SK-N-SH (cell line): ENCODE measurements around the gene GRK5. TPM values are rescaled to one million over a fixed set of nuclear protein-coding genes. Genes with fewer than 3 reads are reported as not detected.

ENCODE experiments used
- CTCF ChIA-PET: fragments of 300-600, 350-600 bp; formaldehyde crosslinking; extraction: SDS; loops from one replicate; lab custom pipeline; 2021; lab: Yijun Ruan, JAX
- POLR2A ChIA-PET: fragments of 350-600 bp; sonication (Branson Sonifier 250); formaldehyde crosslinking; extraction: SDS; loops from one replicate; lab custom pipeline; 2020; ENCODE audit warnings: antibody characterized with exemption, inconsistent platforms; lab: Yijun Ruan, JAX
- DNase-seq: peaks from one replicate; pipeline ENCODE4 v3.0.0; 2012
- H2AFZ ChIP-seq: fragments of 200-600 bp; sonication (generic); 2 replicates; pipeline ENCODE4 v1.8.1; 2016; ENCODE audit warnings: antibody characterized with exemption, mild to moderate bottlenecking, low read depth
- H3F3A ChIP-seq: fragments of 200-600 bp; sonication (generic); replicated peaks from 2 replicates; pipeline ENCODE3; 2016; ENCODE audit warnings: antibody characterized with exemption, mild to moderate bottlenecking; ENCODE audit not compliant: insufficient read depth
- H3K27ac ChIP-seq, 2 experiments: fragments of 200-500 bp in 1 of 2; fragments of 200-600 bp in 1 of 2; sonication (Bioruptor generic) in 1 of 2; sonication (generic), shearing (Covaris generic) in 1 of 2; 2 replicates each; pipeline versions ENCODE4 v1.5.1 to v1.6.1; 2014 to 2016; ENCODE audit warnings: low read depth in 2 of 2, inconsistent platforms in 1 of 2, low read length in 1 of 2, mild to moderate bottlenecking in 1 of 2, mixed read lengths in 1 of 2
- H3K27me3 ChIP-seq: fragments of 200-600 bp; sonication (generic), shearing (Covaris generic); 2 replicates; pipeline ENCODE4 v1.6.1; 2016; ENCODE audit warnings: mixed run types; ENCODE audit not compliant: insufficient read depth
- H3K36me3 ChIP-seq, 2 experiments: fragments of 200-500 bp in 1 of 2; fragments of 200-600 bp in 1 of 2; sonication (Bioruptor generic) in 1 of 2; sonication (generic) in 1 of 2; replicated peaks in 1 of 2; 2 replicates each; pipeline versions ENCODE3 to v1.5.1; 2014 to 2016; ENCODE audit warnings: low read length in 1 of 2, mild to moderate bottlenecking in 1 of 2; ENCODE audit not compliant: insufficient read depth in 2 of 2, control insufficient read depth in 1 of 2
- H3K4me1 ChIP-seq, 2 experiments: fragments of 200-500 bp in 1 of 2; fragments of 200-600 bp in 1 of 2; sonication (Bioruptor generic) in 1 of 2; sonication (generic), shearing (Covaris generic) in 1 of 2; 2 replicates each; pipeline versions ENCODE4 v1.5.1 to v1.6.1; 2014 to 2016; ENCODE audit warnings: low read depth in 1 of 2, low read length in 1 of 2, mixed run types in 1 of 2; ENCODE audit not compliant: insufficient read depth in 2 of 2, control insufficient read depth in 1 of 2
- H3K4me2 ChIP-seq: fragments of 200-600 bp; sonication (generic), shearing (Covaris generic); 2 replicates; pipeline ENCODE4 v1.6.1; 2017; ENCODE audit warnings: mixed run types
- H3K4me3 ChIP-seq, 2 experiments: fragments of 200-500 bp in 1 of 2; fragments of 200-600 bp in 1 of 2; sonication (Bioruptor generic) in 1 of 2; sonication (generic), shearing (Covaris generic) in 1 of 2; 2 replicates each; pipeline versions ENCODE4 v1.5.1 to v1.8.1; 2014 to 2016; ENCODE audit warnings: low read depth in 2 of 2, inconsistent platforms in 1 of 2, low read length in 1 of 2, mild to moderate bottlenecking in 1 of 2, mixed read lengths in 1 of 2, moderate library complexity in 1 of 2
- H3K79me2 ChIP-seq: fragments of 200-600 bp; sonication (generic); 2 replicates; pipeline ENCODE4 v1.8.1; 2017; ENCODE audit warnings: mild to moderate bottlenecking; ENCODE audit not compliant: insufficient read depth
- H3K9ac ChIP-seq: fragments of 200-600 bp; sonication (generic); 2 replicates; pipeline ENCODE4 v1.6.1; 2017; ENCODE audit warnings: mixed run types
- H3K9me2 ChIP-seq: fragments of 200-600 bp; sonication (generic); 2 replicates; pipeline ENCODE4 v1.6.1; 2017; ENCODE audit warnings: mixed run types
- H3K9me3 ChIP-seq: fragments of 200-600 bp; sonication (generic); 2 replicates; pipeline ENCODE4 v1.6.1; 2017; ENCODE audit warnings: mixed run types, mild to moderate bottlenecking, moderate library complexity
- H4K20me1 ChIP-seq: fragments of 200-600 bp; sonication (generic); 2 replicates; pipeline ENCODE4 v1.6.1; 2017; ENCODE audit warnings: mild to moderate bottlenecking, mixed run types; ENCODE audit not compliant: insufficient read depth
- CHD2 ChIP-seq: fragments of 150-350 bp; IDR thresholded peaks from 2 replicates; pipeline ENCODE4 v1.6.1; 2018; ENCODE audit warnings: low read length; ENCODE audit not compliant: partially characterized antibody
- CTCF ChIP-seq: fragments of 200-600 bp; sonication (generic); IDR thresholded peaks from 2 replicates; pipeline ENCODE4 v1.6.1; 2017; ENCODE audit warnings: antibody characterized with exemption, mild to moderate bottlenecking, moderate library complexity
- ELF1 ChIP-seq: IDR thresholded peaks from 2 replicates; pipeline ENCODE4 v1.4.0; 2012
- EP300 ChIP-seq, 2 experiments: IDR thresholded peaks; 2 replicates each; pipeline versions ENCODE4 v1.4.0 to v1.6.1; 2012; ENCODE audit warnings: borderline replicate concordance in 1 of 2, low read depth in 1 of 2, low read length in 1 of 2
- EZH2phosphoT487 ChIP-seq: fragments of 200-600 bp; sonication (generic); IDR thresholded peaks from 2 replicates; pipeline ENCODE4 v1.6.1; 2017; ENCODE audit warnings: low read depth, mixed run types, mild to moderate bottlenecking, antibody characterized with exemption, moderate library complexity, borderline replicate concordance
- FOSL2 ChIP-seq: IDR thresholded peaks from 2 replicates; pipeline ENCODE4 v1.4.0; 2012; ENCODE audit warnings: low read depth, mild to moderate bottlenecking, moderate library complexity, borderline replicate concordance
- FOXJ3 ChIP-seq: sonication (generic); formaldehyde crosslinking; IDR thresholded peaks from 2 replicates; pipeline ENCODE4 v1.5.1; 2020; ENCODE audit warnings: mild to moderate bottlenecking, missing genetic modification reagents
- FOXM1 ChIP-seq: IDR thresholded peaks from 2 replicates; pipeline ENCODE4 v1.4.0; 2012; ENCODE audit warnings: low read depth, mild to moderate bottlenecking
- GABPA ChIP-seq: IDR thresholded peaks from 2 replicates; pipeline ENCODE4 v1.4.0; 2012; ENCODE audit warnings: low read depth, mild to moderate bottlenecking
- GATA2 ChIP-seq: sonication (generic); formaldehyde crosslinking; IDR thresholded peaks from 2 replicates; pipeline ENCODE4 v1.5.0; 2020; ENCODE audit warnings: mild to moderate bottlenecking, missing genetic modification reagents
- JUND ChIP-seq: IDR thresholded peaks from 2 replicates; pipeline ENCODE4 v1.4.0; 2012
- MEF2A ChIP-seq: IDR thresholded peaks from 2 replicates; pipeline ENCODE4 v1.4.0; 2012; ENCODE audit warnings: low read depth, borderline replicate concordance
- MXI1 ChIP-seq: IDR thresholded peaks from 2 replicates; pipeline ENCODE4 v1.6.1; 2012; ENCODE audit warnings: mild to moderate bottlenecking, low read depth, low read length, improper control_type of control experiment
- NFIC ChIP-seq: IDR thresholded peaks from 2 replicates; pipeline ENCODE4 v1.4.0; 2012; ENCODE audit warnings: borderline replicate concordance
- NRF1 ChIP-seq: IDR thresholded peaks from 2 replicates; pipeline ENCODE4 v1.6.1; 2012; ENCODE audit warnings: low read depth, mild to moderate bottlenecking, low read length
- RAD21 ChIP-seq: IDR thresholded peaks from 2 replicates; pipeline ENCODE4 v1.6.1; 2012; ENCODE audit warnings: mild to moderate bottlenecking, low read length
- RCOR1 ChIP-seq: fragments of 150-350 bp; IDR thresholded peaks from 2 replicates; pipeline ENCODE4 v1.6.1; 2017; ENCODE audit warnings: antibody characterized with exemption, low read length
- REST ChIP-seq: IDR thresholded peaks from 2 replicates; pipeline ENCODE4 v1.6.1; 2012; ENCODE audit warnings: mild to moderate bottlenecking, low read depth, low read length, moderate library complexity
- RFX5 ChIP-seq: IDR thresholded peaks from 2 replicates; pipeline ENCODE4 v1.6.1; 2012; ENCODE audit warnings: mild to moderate bottlenecking, improper control_type of control experiment, low read length
- RXRA ChIP-seq: IDR thresholded peaks from 2 replicates; pipeline ENCODE4 v1.4.0; 2012; ENCODE audit warnings: low read depth, mild to moderate bottlenecking, borderline replicate concordance
- SMC3 ChIP-seq: IDR thresholded peaks from 2 replicates; pipeline ENCODE4 v1.6.1; 2012; ENCODE audit warnings: low read depth, low read length, improper control_type of control experiment
- TCF12 ChIP-seq: IDR thresholded peaks from 2 replicates; pipeline ENCODE4 v1.4.0; 2012
- YY1 ChIP-seq: IDR thresholded peaks from 2 replicates; pipeline ENCODE4 v1.4.0; 2012; ENCODE audit warnings: low read depth, mild to moderate bottlenecking
- WGBS: methylation state at CpG from one replicate; pipeline ENCODE4 v1.1.6; 2017; ENCODE audit warnings: low lambda C conversion rate; 5-methylcytosine and 5-hydroxymethylcytosine counted together
- polyA plus RNA-seq, 3 experiments: library from polyadenylated mRNA; depleted of rRNA; stranded (reverse); fragments of >200 nt; gene quantifications; 2 replicates each; pipeline ENCODE4 v1.2.3, GENCODE V29; 2012
- TF ChIP-seq, protein P1 (sequence below): fragments of 150-350 bp; IDR thresholded peaks from 2 replicates; pipeline ENCODE4 v1.6.1; 2016; ENCODE audit warnings: mild to moderate bottlenecking, low read depth, low read length
- TF ChIP-seq, protein P2 (sequence below): fragments of 150-350 bp; IDR thresholded peaks from 2 replicates; pipeline ENCODE4 v1.6.1; 2017; ENCODE audit warnings: antibody characterized with exemption, low read length, low read depth, borderline replicate concordance
- TF ChIP-seq, protein P3 (sequence below): IDR thresholded peaks from 2 replicates; pipeline ENCODE4; 2012

The GRK5 gene
- polyA plus RNA-seq, 1 of the 3 experiments (the other 2 are of a cell fraction): 12.1 TPM

- H2AFZ ChIP-seq: no peak overlapping the region
- H4K20me1 ChIP-seq: no peaks in the 10 kb centered on the region
- peak overlapping the region in 1 of 2 experiments; percentile 26; a peak in 1 of 4 replicates for H3K27ac ChIP-seq
- CTCF ChIA-PET: interaction anchor here (0.7 to 2.7 kb wide), 7 partner anchors 9 to 164 kb away, joined by 3 to 11 read pairs (median 6); partner anchors contain the start of gene GRK5
- POLR2A ChIA-PET: interaction anchor here (0.5 to 1.0 kb wide), 2 partner anchors 75 to 378 kb away, joined by 3 to 4 read pairs; partner anchors contain the start of gene GRK5
- no peaks in the 10 kb centered on the region for H3F3A ChIP-seq
- no peak overlapping the region for H3K9ac ChIP-seq
- H3K4me3 ChIP-seq: no peak overlapping the region
- no peaks in the 10 kb centered on the region for H3K27me3 ChIP-seq
- H3K9me2 ChIP-seq: no peaks in the 10 kb centered on the region
- DNase-seq: peak; percentile 90
- H3K36me3 ChIP-seq: no peaks in the 10 kb centered on the region
- peaks cover 28 to 61% of the 10 kb centered on the region in 2 experiments; a peak in 3 of 4 replicates for H3K4me1 ChIP-seq
- 34% methylated on average over 12 of the region's 13 CpGs for WGBS
- H3K4me2 ChIP-seq: peak overlapping the region; percentile 57
- peaks cover 4% of the 10 kb centered on the region; the same call in 1 of the 2 replicates for H3K79me2 ChIP-seq
- H3K9me3 ChIP-seq: no peaks in the 10 kb centered on the region
- no peak for TF ChIP-seq RFX5
- peak; percentile 38; the same call in 1 of the 2 replicates for TF ChIP-seq RXRA
- no peak for TF ChIP-seq FOXM1
- peak in 1 of 2 experiments; percentile 33; a peak in 1 of 4 replicates for TF ChIP-seq EP300 (IDR thresholded peaks at IDR 0.05; ENCODE audit: borderline replicate concordance in 1 of 2, low read depth in 1 of 2, low read length in 1 of 2)
- no peak for TF ChIP-seq NRF1
- no peak for TF ChIP-seq SMC3
- no peak for TF ChIP-seq JUND
- no peak for TF ChIP-seq REST
- no peak for TF ChIP-seq FOXJ3 (CRISPR knock-in tag)
- TF ChIP-seq ELF1: no peak
- no peak for TF ChIP-seq EZH2phosphoT487
- no peak for TF ChIP-seq GABPA
- peak; percentile 68 for TF ChIP-seq RCOR1
- TF ChIP-seq RAD21: peak; percentile 22; the same call in 1 of the 2 replicates
- TF ChIP-seq, protein P1, sequence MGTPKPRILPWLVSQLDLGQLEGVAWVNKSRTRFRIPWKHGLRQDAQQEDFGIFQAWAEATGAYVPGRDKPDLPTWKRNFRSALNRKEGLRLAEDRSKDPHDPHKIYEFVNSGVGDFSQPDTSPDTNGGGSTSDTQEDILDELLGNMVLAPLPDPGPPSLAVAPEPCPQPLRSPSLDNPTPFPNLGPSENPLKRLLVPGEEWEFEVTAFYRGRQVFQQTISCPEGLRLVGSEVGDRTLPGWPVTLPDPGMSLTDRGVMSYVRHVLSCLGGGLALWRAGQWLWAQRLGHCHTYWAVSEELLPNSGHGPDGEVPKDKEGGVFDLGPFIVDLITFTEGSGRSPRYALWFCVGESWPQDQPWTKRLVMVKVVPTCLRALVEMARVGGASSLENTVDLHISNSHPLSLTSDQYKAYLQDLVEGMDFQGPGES: no peak
- peak; percentile 22 for TF ChIP-seq CHD2
- no peak for TF ChIP-seq MEF2A
- no peak for TF ChIP-seq GATA2 (CRISPR knock-in tag)
- TF ChIP-seq, protein P2, sequence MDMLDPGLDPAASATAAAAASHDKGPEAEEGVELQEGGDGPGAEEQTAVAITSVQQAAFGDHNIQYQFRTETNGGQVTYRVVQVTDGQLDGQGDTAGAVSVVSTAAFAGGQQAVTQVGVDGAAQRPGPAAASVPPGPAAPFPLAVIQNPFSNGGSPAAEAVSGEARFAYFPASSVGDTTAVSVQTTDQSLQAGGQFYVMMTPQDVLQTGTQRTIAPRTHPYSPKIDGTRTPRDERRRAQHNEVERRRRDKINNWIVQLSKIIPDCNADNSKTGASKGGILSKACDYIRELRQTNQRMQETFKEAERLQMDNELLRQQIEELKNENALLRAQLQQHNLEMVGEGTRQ: no peak
- TF ChIP-seq CTCF: no peak
- no peak for TF ChIP-seq MXI1
- TF ChIP-seq FOSL2: no peak
- no peak for TF ChIP-seq YY1
- peak; percentile 91 for TF ChIP-seq NFIC
- TF ChIP-seq, protein P3, sequence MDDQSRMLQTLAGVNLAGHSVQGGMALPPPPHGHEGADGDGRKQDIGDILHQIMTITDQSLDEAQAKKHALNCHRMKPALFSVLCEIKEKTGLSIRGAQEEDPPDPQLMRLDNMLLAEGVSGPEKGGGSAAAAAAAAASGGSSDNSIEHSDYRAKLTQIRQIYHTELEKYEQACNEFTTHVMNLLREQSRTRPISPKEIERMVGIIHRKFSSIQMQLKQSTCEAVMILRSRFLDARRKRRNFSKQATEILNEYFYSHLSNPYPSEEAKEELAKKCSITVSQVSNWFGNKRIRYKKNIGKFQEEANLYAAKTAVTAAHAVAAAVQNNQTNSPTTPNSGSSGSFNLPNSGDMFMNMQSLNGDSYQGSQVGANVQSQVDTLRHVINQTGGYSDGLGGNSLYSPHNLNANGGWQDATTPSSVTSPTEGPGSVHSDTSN: no peak
- peak; percentile 31; the same call in 1 of the 2 replicates for TF ChIP-seq TCF12
These were observed 74.3 kb downstream of the GRK5 start for GRCh38 chr10:119281581-119282071.
